Measurements from ENCODE around the gene SPPL2A. TPM values are rescaled to one million over a fixed set of nuclear protein-coding genes. Genes with fewer than 3 reads are reported as not detected.

The SPPL2A gene
- polyA plus RNA-seq, 1 experiment, result 80.1 TPM

GRCh38 chr15:50783895-50784294, 18.4 kb upstream of the SPPL2A start:
- POLR2A ChIA-PET, result no interaction called here
- no peak for DNase-seq (ENCODE audit: low read depth, low spot score)
- CTCF ChIA-PET, result no interaction called here
- H3K27ac ChIP-seq (ENCODE audit: low read depth, low read length), result no peak overlapping the region
- no peaks in the 10 kb centered on the region for H3K9me3 ChIP-seq (ENCODE audit: control insufficient read depth, insufficient read depth, low read length)
- H3K4me3 ChIP-seq (ENCODE audit: low read depth, low read length), result no peak overlapping the region
- no peak for TF ChIP-seq CTCF (IDR thresholded peaks at IDR 0.05; ENCODE audit: low read depth, low read length)
- H3K27me3 ChIP-seq (ENCODE audit: control insufficient read depth, insufficient read depth, low read length), result peaks cover 8% of the 10 kb centered on the region

GRCh38 chr15:50783411-50783810, 17.9 kb upstream of the SPPL2A start:
- H3K27me3 ChIP-seq (ENCODE audit: control insufficient read depth, insufficient read depth, low read length), result peaks cover 8% of the 10 kb centered on the region
- no peak for TF ChIP-seq CTCF (IDR thresholded peaks at IDR 0.05; ENCODE audit: low read depth, low read length)
- H3K4me3 ChIP-seq (ENCODE audit: low read depth, low read length), result no peak overlapping the region
- H3K27ac ChIP-seq (ENCODE audit: low read depth, low read length), result no peak overlapping the region
- ChIA-PET POLR2A (no interaction called here), CTCF (no interaction called here)
- no peak for DNase-seq (ENCODE audit: low read depth, low spot score)
- no peaks in the 10 kb centered on the region for H3K9me3 ChIP-seq (ENCODE audit: control insufficient read depth, insufficient read depth, low read length)

- no peak overlapping the region for H3K27ac ChIP-seq (ENCODE audit: low read depth, low read length)
- TF ChIP-seq CTCF (IDR thresholded peaks at IDR 0.05; ENCODE audit: low read depth, low read length), result no peak
- peaks cover 4% of the 10 kb centered on the region for H3K27me3 ChIP-seq (ENCODE audit: control insufficient read depth, insufficient read depth, low read length)
- no peak overlapping the region for H3K4me3 ChIP-seq (ENCODE audit: low read depth, low read length)
- no peaks in the 10 kb centered on the region for H3K9me3 ChIP-seq (ENCODE audit: control insufficient read depth, insufficient read depth, low read length)
- POLR2A ChIA-PET, result interaction anchor here (0.7 kb wide), 1 partner anchor 170 kb away, joined by 3 read pairs; no protein-coding TSS in a partner anchor
- DNase-seq (ENCODE audit: low read depth, low spot score), result no peak
- CTCF ChIA-PET, result no interaction called here
These were observed 12.6 kb upstream of the SPPL2A start for GRCh38 chr15:50778086-50778485.

GRCh38 chr15:50777042-50777441, 11.5 kb upstream of the SPPL2A start:
- ChIA-PET POLR2A (no interaction called here), CTCF (no interaction called here)
- H3K4me3 ChIP-seq (ENCODE audit: low read depth, low read length), result no peak overlapping the region
- H3K27ac ChIP-seq (ENCODE audit: low read depth, low read length), result no peak overlapping the region
- no peak for DNase-seq (ENCODE audit: low read depth, low spot score)
- no peaks in the 10 kb centered on the region for H3K9me3 ChIP-seq (ENCODE audit: control insufficient read depth, insufficient read depth, low read length)
- TF ChIP-seq CTCF (IDR thresholded peaks at IDR 0.05; ENCODE audit: low read depth, low read length), result 0 out of 2 replicates have a peak, but pooled peaks have one; percentile 6
- H3K27me3 ChIP-seq (ENCODE audit: control insufficient read depth, insufficient read depth, low read length), result peaks cover 4% of the 10 kb centered on the region

GRCh38 chr15:50774450-50774849, 8.9 kb upstream of the SPPL2A start:
- Histone ChIP-seq H3K4me3 (ENCODE audit: low read depth, low read length) (no peak overlapping the region), H3K9me3 (ENCODE audit: control insufficient read depth, insufficient read depth, low read length) (no peaks in the 10 kb centered on the region), H3K27me3 (ENCODE audit: control insufficient read depth, insufficient read depth, low read length) (no peaks in the 10 kb centered on the region), H3K27ac (ENCODE audit: low read depth, low read length) (no peak overlapping the region)
- CTCF ChIA-PET, result interaction anchor here (0.6 to 0.7 kb wide), 2 partner anchors 74 to 103 kb away, joined by 3 to 4 read pairs; no protein-coding TSS in a partner anchor
- no peak for DNase-seq (ENCODE audit: low read depth, low spot score)
- POLR2A ChIA-PET, result no interaction called here
- no peak for TF ChIP-seq CTCF (IDR thresholded peaks at IDR 0.05; ENCODE audit: low read depth, low read length)

All from AG04450 (cell line).